ENCODE data around the gene DNAJC28. TPM values are rescaled to one million over a fixed set of nuclear protein-coding genes. Genes with fewer than 3 reads are reported as not detected.

The DNAJC28 gene
- total RNA-seq: 1.9 and 2.2 TPM in 2 replicates

GRCh38 chr21:33491373-33492102 is at the start of gene DNAJC28:
Gene DNAJC28 (minus strand): TSS chr21:33491716. CDS start chr21:33489393, 2,323 bp downstream.
- DNase-seq (ENCODE audit: low read depth): peak; percentile 91

GRCh38 chr21:33541105-33541711 is 49.7 kb upstream of the DNAJC28 start:
- DNase-seq (ENCODE audit: low read depth): peak; percentile 47
- peak overlapping the region; percentile 77 for H3K4me3 ChIP-seq (ENCODE audit: low read depth, low read length)
- TF ChIP-seq CTCF (IDR thresholded peaks at IDR 0.05; ENCODE audit: insufficient read depth, low read depth, low read length): no peak

More at GRCh38 chr21:33491373-33492102, at the start of gene DNAJC28:
- H3K4me3 ChIP-seq (ENCODE audit: low read depth, low read length): peak within 1 kb of the TSS; percentile 96
- TF ChIP-seq CTCF (IDR thresholded peaks at IDR 0.05; ENCODE audit: insufficient read depth, low read depth, low read length): no peak

- H3K4me3 ChIP-seq (ENCODE audit: low read depth, low read length): peak overlapping the region; percentile 77
- no peak for DNase-seq (ENCODE audit: low read depth)
- TF ChIP-seq CTCF (IDR thresholded peaks at IDR 0.05; ENCODE audit: insufficient read depth, low read depth, low read length): no peak
Measured at GRCh38 chr21:33540711-33541104, 49.2 kb upstream of the DNAJC28 start.

GRCh38 chr21:33539616-33540015 is 48.1 kb upstream of the DNAJC28 start:
- no peak overlapping the region for H3K4me3 ChIP-seq (ENCODE audit: low read depth, low read length)
- DNase-seq (ENCODE audit: low read depth): no peak
- TF ChIP-seq CTCF (IDR thresholded peaks at IDR 0.05; ENCODE audit: insufficient read depth, low read depth, low read length): no peak

GRCh38 chr21:33537212-33537611 is 45.7 kb upstream of the DNAJC28 start:
- no peak for DNase-seq (ENCODE audit: low read depth)

GRCh38 chr21:33531007-33531406 is 39.5 kb upstream of the DNAJC28 start:
- no peak for TF ChIP-seq CTCF (IDR thresholded peaks at IDR 0.05; ENCODE audit: insufficient read depth, low read depth, low read length)
- H3K4me3 ChIP-seq (ENCODE audit: low read depth, low read length): no peak overlapping the region
- DNase-seq (ENCODE audit: low read depth): no peak

More at GRCh38 chr21:33537212-33537611, 45.7 kb upstream of the DNAJC28 start:
- TF ChIP-seq CTCF (IDR thresholded peaks at IDR 0.05; ENCODE audit: insufficient read depth, low read depth, low read length): no peak
- H3K4me3 ChIP-seq (ENCODE audit: low read depth, low read length): no peak overlapping the region
